HEK293T (cell line): Measurements from ENCODE around the gene BMP10.

Experiments used
- ARNT ChIP-seq: fragments of 450-650 bp; IDR thresholded peaks from 2 replicates; pipeline ENCODE4 v1.6.1; 2017; ENCODE audit warnings: mild to moderate bottlenecking
- BHLHE40 ChIP-seq: fragments of 450-650 bp; IDR thresholded peaks from 2 replicates; pipeline ENCODE4 v1.6.1; 2016; ENCODE audit warnings: mild to moderate bottlenecking, moderate library complexity, borderline replicate concordance
- CTBP1 ChIP-seq: fragments of 450-650 bp; IDR thresholded peaks from 2 replicates; pipeline ENCODE4 v1.6.1; 2016; ENCODE audit warnings: borderline replicate concordance
- ELF4 ChIP-seq: fragments of 450-650 bp; IDR thresholded peaks from 2 replicates; pipeline ENCODE4 v1.6.1; 2017; ENCODE audit warnings: antibody characterized with exemption
- FOXA1 ChIP-seq: fragments of 450-650 bp; IDR thresholded peaks from 2 replicates; pipeline ENCODE4 v1.6.1; 2016; ENCODE audit warnings: mild to moderate bottlenecking
- FOXK2 ChIP-seq: fragments of 450-650 bp; IDR thresholded peaks from 2 replicates; pipeline ENCODE4 v1.6.1; 2016; ENCODE audit warnings: mild to moderate bottlenecking
- FOXM1 ChIP-seq: fragments of 450-650 bp; IDR thresholded peaks from 2 replicates; pipeline ENCODE4 v1.6.1; 2017; ENCODE audit warnings: mild to moderate bottlenecking, borderline replicate concordance
- L3MBTL2 ChIP-seq: fragments of 450-650 bp; conservative IDR thresholded peaks from 2 replicates; pipeline ENCODE4 v1.6.1; 2016; ENCODE audit warnings: mild to moderate bottlenecking
- LEF1 ChIP-seq: fragments of 450-650 bp; IDR thresholded peaks from 2 replicates; pipeline ENCODE4 v1.6.1; 2017; ENCODE audit warnings: mild to moderate bottlenecking, borderline replicate concordance
- NFRKB ChIP-seq: fragments of 450-650 bp; IDR thresholded peaks from 2 replicates; pipeline ENCODE4 v1.6.1; 2016; ENCODE audit warnings: mild to moderate bottlenecking, moderate library complexity
- SUZ12 ChIP-seq: fragments of 450-650 bp; IDR thresholded peaks from 2 replicates; pipeline ENCODE4 v1.6.1; 2016; ENCODE audit warnings: mild to moderate bottlenecking
- TARDBP ChIP-seq: fragments of 450-650 bp; IDR thresholded peaks from 2 replicates; pipeline ENCODE4 v1.6.1; 2016

DNA sequence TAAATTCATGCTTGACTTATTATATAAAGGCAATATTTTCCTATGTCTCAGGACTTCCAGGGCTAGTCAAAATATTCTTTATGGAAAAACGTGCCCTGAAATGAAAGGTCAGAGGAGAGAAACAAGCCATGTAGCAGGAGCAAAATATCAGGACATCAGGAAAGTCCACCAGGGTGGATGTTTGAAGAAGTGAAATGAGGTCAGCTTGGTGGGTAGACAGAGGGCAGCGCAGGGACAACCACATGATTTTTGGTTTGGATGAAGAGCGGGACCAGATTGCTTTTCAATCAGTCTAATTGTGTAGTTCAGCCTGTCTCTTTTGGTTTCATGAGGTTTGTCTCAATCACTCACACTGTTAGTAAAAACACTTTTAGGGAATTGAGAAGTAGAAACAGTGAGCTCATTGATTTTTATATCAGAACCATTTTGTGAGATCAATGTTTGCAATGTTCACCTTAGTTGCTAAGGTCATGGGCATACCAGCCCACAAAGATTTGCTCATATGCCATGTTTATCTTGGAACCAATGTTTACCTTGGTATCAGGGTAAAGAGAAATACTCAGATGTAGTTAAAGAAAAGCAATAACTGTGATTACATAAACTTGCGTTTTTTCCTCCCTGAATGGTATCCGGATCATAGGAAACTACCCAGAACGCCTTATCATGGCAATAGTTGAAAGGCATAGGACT lies 49.4 kb upstream of the BMP10 start:
- no peak for TF ChIP-seq ELF4
- TF ChIP-seq CTBP1, result no peak
- TF ChIP-seq TARDBP, result no peak
- no peak for TF ChIP-seq FOXK2
- no peak for TF ChIP-seq L3MBTL2
- TF ChIP-seq BHLHE40, result no peak
- TF ChIP-seq NFRKB, result no peak
- no peak for TF ChIP-seq SUZ12
- TF ChIP-seq FOXA1, result no peak
- no peak for TF ChIP-seq LEF1
- TF ChIP-seq FOXM1, result no peak
- TF ChIP-seq ARNT, result no peak
